WTC11 (cell line): ENCODE data around the gene AP5B1.

ENCODE experiments used
- ARID4B ChIP-seq: sonication (generic); formaldehyde crosslinking; IDR thresholded peaks from 2 replicates; pipeline ENCODE4 v1.8.0; 2023; ENCODE audit warnings: missing genetic modification reagents, mild to moderate bottlenecking, borderline replicate concordance
- E2F4 ChIP-seq: sonication (generic); formaldehyde crosslinking; IDR thresholded peaks from 2 replicates; pipeline ENCODE4 v1.8.1; 2022; ENCODE audit warnings: low read depth, mild to moderate bottlenecking, moderate library complexity, missing genetic modification reagents, borderline replicate concordance
- ETV6 ChIP-seq: sonication (generic); formaldehyde crosslinking; IDR thresholded peaks from 2 replicates; pipeline ENCODE4 v1.8.1; 2022; ENCODE audit warnings: mild to moderate bottlenecking, missing genetic modification reagents
- IRF2 ChIP-seq: sonication (generic); formaldehyde crosslinking; IDR thresholded peaks from 2 replicates; pipeline ENCODE4 v1.8.0; 2022; ENCODE audit warnings: low read depth, missing genetic modification reagents, borderline replicate concordance
- NR2C2 ChIP-seq: sonication (generic); formaldehyde crosslinking; IDR thresholded peaks from 2 replicates; pipeline ENCODE4 v1.8.0; 2022; ENCODE audit warnings: mild to moderate bottlenecking, missing genetic modification reagents
- NR3C1 ChIP-seq: sonication (generic); formaldehyde crosslinking; conservative IDR thresholded peaks from 2 replicates; pipeline ENCODE4 v1.8.1; 2023; ENCODE audit warnings: low read depth, mild to moderate bottlenecking, missing genetic modification reagents
- PRDM15 ChIP-seq: sonication (generic); formaldehyde crosslinking; IDR thresholded peaks from 2 replicates; pipeline ENCODE4 v1.8.0; 2022; ENCODE audit warnings: missing genetic modification reagents
- RELA ChIP-seq: sonication (generic); formaldehyde crosslinking; IDR thresholded peaks from 2 replicates; pipeline ENCODE4 v1.8.1; 2022; ENCODE audit warnings: missing genetic modification reagents, mild to moderate bottlenecking, borderline replicate concordance
- SMAD4 ChIP-seq: sonication (generic); formaldehyde crosslinking; IDR thresholded peaks from 2 replicates; pipeline ENCODE4 v1.8.0; 2022; ENCODE audit warnings: mild to moderate bottlenecking, missing genetic modification reagents
- ZNF396 ChIP-seq: fragments of 250-450 bp; sonication (Bioruptor Pico); IDR thresholded peaks from 2 replicates; pipeline ENCODE4 v1.8.0; 2021; ENCODE audit warnings: mild to moderate bottlenecking, moderate library complexity, borderline replicate concordance
- TF ChIP-seq, protein P1 (sequence below): fragments of 200-600 bp; IDR thresholded peaks from 2 replicates; pipeline ENCODE4 v1.8.0; 2022; ENCODE audit warnings: antibody characterized with exemption
- TF ChIP-seq, protein P2 (sequence below): sonication (generic); formaldehyde crosslinking; IDR thresholded peaks from 2 replicates; pipeline ENCODE4 v1.8.0; 2022; ENCODE audit warnings: mild to moderate bottlenecking, missing genetic modification reagents
- TF ChIP-seq, protein P3 (sequence below): sonication (generic); formaldehyde crosslinking; IDR thresholded peaks from 2 replicates; pipeline ENCODE4 v1.8.0; 2022; ENCODE audit warnings: mild to moderate bottlenecking, missing genetic modification reagents

DNA sequence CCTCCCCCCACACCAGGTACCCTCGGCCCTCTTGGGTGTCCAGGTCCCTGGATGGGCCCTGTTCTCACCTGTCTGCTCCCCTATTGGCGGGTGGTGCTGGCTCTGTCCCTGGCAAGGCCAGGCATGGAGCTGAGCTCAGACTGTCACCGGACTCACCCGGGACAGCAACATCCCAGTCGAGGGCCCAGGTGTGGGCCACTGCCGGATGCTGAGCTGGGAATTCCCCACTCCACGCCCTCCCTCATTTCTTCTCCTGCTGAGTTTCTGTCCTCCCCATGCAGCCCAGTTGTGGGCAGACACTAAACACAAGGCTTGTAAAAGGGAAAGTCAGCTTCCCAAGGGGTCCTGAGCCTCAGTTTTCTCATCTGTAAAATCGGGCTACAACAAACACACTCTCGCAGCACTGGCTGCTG lies 2.0 kb upstream of the AP5B1 start:
- TF ChIP-seq IRF2 (CRISPR knock-in tag) = no peak
- TF ChIP-seq, protein P1, sequence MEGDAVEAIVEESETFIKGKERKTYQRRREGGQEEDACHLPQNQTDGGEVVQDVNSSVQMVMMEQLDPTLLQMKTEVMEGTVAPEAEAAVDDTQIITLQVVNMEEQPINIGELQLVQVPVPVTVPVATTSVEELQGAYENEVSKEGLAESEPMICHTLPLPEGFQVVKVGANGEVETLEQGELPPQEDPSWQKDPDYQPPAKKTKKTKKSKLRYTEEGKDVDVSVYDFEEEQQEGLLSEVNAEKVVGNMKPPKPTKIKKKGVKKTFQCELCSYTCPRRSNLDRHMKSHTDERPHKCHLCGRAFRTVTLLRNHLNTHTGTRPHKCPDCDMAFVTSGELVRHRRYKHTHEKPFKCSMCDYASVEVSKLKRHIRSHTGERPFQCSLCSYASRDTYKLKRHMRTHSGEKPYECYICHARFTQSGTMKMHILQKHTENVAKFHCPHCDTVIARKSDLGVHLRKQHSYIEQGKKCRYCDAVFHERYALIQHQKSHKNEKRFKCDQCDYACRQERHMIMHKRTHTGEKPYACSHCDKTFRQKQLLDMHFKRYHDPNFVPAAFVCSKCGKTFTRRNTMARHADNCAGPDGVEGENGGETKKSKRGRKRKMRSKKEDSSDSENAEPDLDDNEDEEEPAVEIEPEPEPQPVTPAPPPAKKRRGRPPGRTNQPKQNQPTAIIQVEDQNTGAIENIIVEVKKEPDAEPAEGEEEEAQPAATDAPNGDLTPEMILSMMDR = no peak
- TF ChIP-seq, protein P2, sequence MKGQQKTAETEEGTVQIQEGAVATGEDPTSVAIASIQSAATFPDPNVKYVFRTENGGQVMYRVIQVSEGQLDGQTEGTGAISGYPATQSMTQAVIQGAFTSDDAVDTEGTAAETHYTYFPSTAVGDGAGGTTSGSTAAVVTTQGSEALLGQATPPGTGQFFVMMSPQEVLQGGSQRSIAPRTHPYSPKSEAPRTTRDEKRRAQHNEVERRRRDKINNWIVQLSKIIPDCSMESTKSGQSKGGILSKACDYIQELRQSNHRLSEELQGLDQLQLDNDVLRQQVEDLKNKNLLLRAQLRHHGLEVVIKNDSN = no peak
- TF ChIP-seq ZNF396 (CRISPR knock-in tag) = no peak
- no peak for TF ChIP-seq SMAD4 (CRISPR knock-in tag)
- TF ChIP-seq ETV6 (CRISPR knock-in tag) = no peak
- TF ChIP-seq, protein P3, sequence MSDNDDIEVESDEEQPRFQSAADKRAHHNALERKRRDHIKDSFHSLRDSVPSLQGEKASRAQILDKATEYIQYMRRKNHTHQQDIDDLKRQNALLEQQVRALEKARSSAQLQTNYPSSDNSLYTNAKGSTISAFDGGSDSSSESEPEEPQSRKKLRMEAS (CRISPR knock-in tag) = no peak
- no peak for TF ChIP-seq RELA
- no peak for TF ChIP-seq ARID4B (CRISPR knock-in tag)
- TF ChIP-seq NR2C2 (CRISPR knock-in tag) = no peak
- TF ChIP-seq NR3C1 = no peak
- TF ChIP-seq E2F4 = no peak
- no peak for TF ChIP-seq PRDM15
